SK-N-SH treated with all-trans-retinoic acid at 6 μM for 48 hours (cell line): ENCODE data around the gene EFEMP1.

Experiments used
- ATAC-seq: fragments of 200-7000 bp; cut with Tn5 transposase; 3 replicates; pipeline ENCODE4 v1.9.1; 2020; ENCODE audit warnings: mild to moderate bottlenecking, moderate library complexity
- ARNTL ChIP-seq: fragments of 450-650 bp; formaldehyde crosslinking; IDR thresholded peaks from 2 replicates; pipeline ENCODE4 v1.5.0; 2020; ENCODE audit warnings: low read depth, mild to moderate bottlenecking, moderate library complexity, borderline replicate concordance
- BACH2 ChIP-seq: fragments of 250-450 bp; sonication (Bioruptor Pico); IDR thresholded peaks from 2 replicates; pipeline ENCODE4 v1.9.0; 2021; ENCODE audit warnings: mild to moderate bottlenecking, borderline replicate concordance
- CREB5 ChIP-seq: fragments of 250-450 bp; sonication (Bioruptor Pico); IDR thresholded peaks from 2 replicates; pipeline ENCODE4 v1.5.1; 2020; ENCODE audit warnings: low read depth, mild to moderate bottlenecking, moderate library complexity
- CSDC2 ChIP-seq: fragments of 250-450 bp; sonication (Bioruptor Pico); IDR thresholded peaks from 2 replicates; pipeline ENCODE4 v1.5.0; 2020; ENCODE audit warnings: mild to moderate bottlenecking, moderate library complexity
- CSRNP3 ChIP-seq: fragments of 250-450 bp; sonication (Bioruptor Pico); IDR thresholded peaks from 2 replicates; pipeline ENCODE4 v1.5.1; 2021; ENCODE audit warnings: mild to moderate bottlenecking, moderate library complexity
- ESRRG ChIP-seq: fragments of 250-450 bp; sonication (Bioruptor Pico); IDR thresholded peaks from 2 replicates; pipeline ENCODE4 v1.6.1; 2021; ENCODE audit warnings: mild to moderate bottlenecking
- GLIS3 ChIP-seq: fragments of 250-450 bp; sonication (Bioruptor Pico); IDR thresholded peaks from 2 replicates; pipeline ENCODE4 v1.5.0; 2020; ENCODE audit warnings: mild to moderate bottlenecking, moderate library complexity
- OSR1 ChIP-seq: fragments of 250-450 bp; sonication (Bioruptor Pico); IDR thresholded peaks from 2 replicates; pipeline ENCODE4 v1.8.0; 2022; ENCODE audit warnings: moderate library complexity, mild to moderate bottlenecking, inconsistent platforms
- PATZ1 ChIP-seq: fragments of 250-450 bp; sonication (Bioruptor Pico); IDR thresholded peaks from 2 replicates; pipeline ENCODE4 v1.8.0; 2020; ENCODE audit warnings: mild to moderate bottlenecking, moderate library complexity, borderline replicate concordance
- POU6F1 ChIP-seq: fragments of 250-450 bp; sonication (Bioruptor Pico); IDR thresholded peaks from 2 replicates; pipeline ENCODE4 v1.8.0; 2021; ENCODE audit warnings: low read depth, mild to moderate bottlenecking, moderate library complexity, borderline replicate concordance
- PPARA ChIP-seq: fragments of 250-450 bp; sonication (Bioruptor Pico); IDR thresholded peaks from 2 replicates; pipeline ENCODE4 v1.5.0; 2020; ENCODE audit warnings: mild to moderate bottlenecking, borderline replicate concordance
- SNAI2 ChIP-seq: fragments of 250-450 bp; sonication (Bioruptor Pico); IDR thresholded peaks from 2 replicates; pipeline ENCODE4 v1.5.0; 2020; ENCODE audit warnings: mild to moderate bottlenecking, moderate library complexity
- TCF4 ChIP-seq: fragments of 250-450 bp; sonication (Bioruptor Pico); IDR thresholded peaks from 2 replicates; pipeline ENCODE4 v1.8.0; 2021; ENCODE audit warnings: mild to moderate bottlenecking, moderate library complexity, borderline replicate concordance
- TOX ChIP-seq: fragments of 250-450 bp; sonication (Bioruptor Pico); IDR thresholded peaks from 2 replicates; pipeline ENCODE4 v1.8.0; 2021; ENCODE audit warnings: mild to moderate bottlenecking, moderate library complexity, borderline replicate concordance
- TSHZ2 ChIP-seq: fragments of 250-450 bp; sonication (Bioruptor Pico); IDR thresholded peaks from 2 replicates; pipeline ENCODE4 v1.5.0; 2020; ENCODE audit warnings: mild to moderate bottlenecking, moderate library complexity
- ZC3H10 ChIP-seq: fragments of 250-450 bp; sonication (Bioruptor Pico); IDR thresholded peaks from 2 replicates; pipeline ENCODE4 v1.5.1; 2021; ENCODE audit warnings: mild to moderate bottlenecking, moderate library complexity
- ZFP3 ChIP-seq: fragments of 250-450 bp; sonication (Bioruptor Pico); IDR thresholded peaks from 2 replicates; pipeline ENCODE4 v1.5.0; 2020; ENCODE audit warnings: mild to moderate bottlenecking, moderate library complexity
- ZFP30 ChIP-seq: fragments of 450-650 bp; formaldehyde crosslinking; IDR thresholded peaks from 2 replicates; pipeline ENCODE4 v1.5.0; 2022; ENCODE audit warnings: mild to moderate bottlenecking, moderate library complexity
- ZNF565 ChIP-seq: fragments of 450-650 bp; formaldehyde crosslinking; conservative IDR thresholded peaks from 2 replicates; pipeline ENCODE4 v1.5.0; 2020; ENCODE audit warnings: low read depth, mild to moderate bottlenecking, moderate library complexity
- ZNF70 ChIP-seq: fragments of 450-650 bp; formaldehyde crosslinking; IDR thresholded peaks from 2 replicates; pipeline ENCODE4 v1.5.0; 2020; ENCODE audit warnings: mild to moderate bottlenecking, moderate library complexity
- ZNF8 ChIP-seq: fragments of 450-650 bp; formaldehyde crosslinking; IDR thresholded peaks from 2 replicates; pipeline ENCODE4 v1.5.0; 2020; ENCODE audit warnings: mild to moderate bottlenecking, moderate library complexity

EFEMP1 gene

GRCh38 chr2:55840460-55840859 is 83.1 kb downstream of the EFEMP1 start:
- TF ChIP-seq ARNTL (CRISPR knock-in tag) (no peak), TSHZ2 (no peak), TCF4 (no peak), ZNF70 (CRISPR knock-in tag) (no peak), CSRNP3 (CRISPR knock-in tag) (no peak), CREB5 (CRISPR knock-in tag) (no peak), BACH2 (CRISPR knock-in tag) (no peak), ZFP30 (no peak), ZNF8 (CRISPR knock-in tag) (no peak), CSDC2 (no peak), PPARA (no peak), POU6F1 (CRISPR knock-in tag) (no peak), OSR1 (CRISPR knock-in tag) (no peak), PATZ1 (CRISPR knock-in tag) (no peak), TOX (no peak), SNAI2 (CRISPR knock-in tag) (no peak), ZFP3 (CRISPR knock-in tag) (no peak), ZNF565 (no peak), GLIS3 (CRISPR knock-in tag) (no peak)
- ATAC-seq = no peak

- no peak for ATAC-seq
- TF ChIP-seq ZFP30 (no peak), POU6F1 (CRISPR knock-in tag) (no peak), ZC3H10 (no peak), ESRRG (no peak)
These were observed 84.3 kb downstream of the EFEMP1 start for GRCh38 chr2:55839182-55839819.

- ATAC-seq = no peak
- TF ChIP-seq OSR1 (CRISPR knock-in tag) = no peak
- TF ChIP-seq ARNTL (CRISPR knock-in tag) = no peak
- TF ChIP-seq CSRNP3 (CRISPR knock-in tag) = no peak
- TF ChIP-seq ZC3H10 = no peak
- no peak for TF ChIP-seq ZNF8 (CRISPR knock-in tag)
- TF ChIP-seq TOX = no peak
- TF ChIP-seq PATZ1 (CRISPR knock-in tag) = no peak
- TF ChIP-seq CREB5 (CRISPR knock-in tag) = no peak
- no peak for TF ChIP-seq BACH2 (CRISPR knock-in tag)
- no peak for TF ChIP-seq SNAI2 (CRISPR knock-in tag)
These were observed 84.9 kb downstream of the EFEMP1 start for GRCh38 chr2:55838653-55839052.
